22Rv1 (cell line): Measurements from ENCODE around the gene IRX4.

Experiments
- ZFX ChIP-seq: fragments of 450-650 bp; IDR thresholded peaks from 2 replicates; pipeline ENCODE4 v1.6.1; 2017; ENCODE audit warnings: antibody characterized with exemption, borderline replicate concordance
- TF ChIP-seq, protein P1 (sequence below): fragments of 450-650 bp; IDR thresholded peaks from 2 replicates; pipeline ENCODE4 v1.5.1; 2017; ENCODE audit warnings: mild to moderate bottlenecking

DNA sequence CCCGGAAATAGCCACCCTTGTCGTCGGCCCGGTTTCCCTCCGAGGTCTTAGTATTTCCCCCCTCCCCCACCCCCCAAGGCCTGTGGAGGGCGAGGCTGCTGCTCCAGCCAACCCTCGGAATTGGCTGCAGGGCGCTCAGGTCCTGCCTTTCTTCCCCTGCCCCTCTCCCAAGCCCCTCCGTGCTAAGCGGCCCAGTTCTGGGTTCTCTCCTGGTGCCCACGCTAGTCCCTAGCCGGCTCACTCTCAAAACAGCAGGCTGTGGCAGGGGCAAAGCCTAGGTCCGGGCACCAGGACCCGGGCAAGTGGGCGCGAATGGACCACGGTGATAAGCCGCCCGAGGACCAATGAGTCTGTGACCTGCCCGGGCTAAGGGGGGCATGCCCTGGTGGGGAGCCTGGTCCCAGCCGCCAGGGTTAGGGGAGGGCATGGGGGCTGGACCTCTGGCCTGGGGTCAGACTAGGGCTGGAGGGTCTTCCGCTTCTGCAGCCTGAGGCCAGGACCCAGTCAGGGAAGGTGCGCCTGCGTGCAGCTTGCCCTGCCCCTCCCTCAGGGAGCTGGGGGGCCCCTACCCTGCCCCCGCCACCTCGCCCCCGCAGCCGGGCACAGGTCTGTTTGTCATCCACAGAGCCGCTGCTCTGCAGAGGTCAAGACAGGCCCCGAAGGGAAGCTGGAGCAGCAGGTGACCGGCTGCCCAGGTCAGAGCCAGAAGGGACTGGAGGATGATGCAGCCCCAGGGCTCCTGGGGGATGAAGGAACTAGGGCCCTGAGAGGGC lies 5.0 kb upstream of the IRX4 start:
- TF ChIP-seq, protein P1, sequence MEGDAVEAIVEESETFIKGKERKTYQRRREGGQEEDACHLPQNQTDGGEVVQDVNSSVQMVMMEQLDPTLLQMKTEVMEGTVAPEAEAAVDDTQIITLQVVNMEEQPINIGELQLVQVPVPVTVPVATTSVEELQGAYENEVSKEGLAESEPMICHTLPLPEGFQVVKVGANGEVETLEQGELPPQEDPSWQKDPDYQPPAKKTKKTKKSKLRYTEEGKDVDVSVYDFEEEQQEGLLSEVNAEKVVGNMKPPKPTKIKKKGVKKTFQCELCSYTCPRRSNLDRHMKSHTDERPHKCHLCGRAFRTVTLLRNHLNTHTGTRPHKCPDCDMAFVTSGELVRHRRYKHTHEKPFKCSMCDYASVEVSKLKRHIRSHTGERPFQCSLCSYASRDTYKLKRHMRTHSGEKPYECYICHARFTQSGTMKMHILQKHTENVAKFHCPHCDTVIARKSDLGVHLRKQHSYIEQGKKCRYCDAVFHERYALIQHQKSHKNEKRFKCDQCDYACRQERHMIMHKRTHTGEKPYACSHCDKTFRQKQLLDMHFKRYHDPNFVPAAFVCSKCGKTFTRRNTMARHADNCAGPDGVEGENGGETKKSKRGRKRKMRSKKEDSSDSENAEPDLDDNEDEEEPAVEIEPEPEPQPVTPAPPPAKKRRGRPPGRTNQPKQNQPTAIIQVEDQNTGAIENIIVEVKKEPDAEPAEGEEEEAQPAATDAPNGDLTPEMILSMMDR = no peak
- no peak for TF ChIP-seq ZFX
